Measurements from ENCODE around the gene NHERF1. TPM values are rescaled to one million over a fixed set of nuclear protein-coding genes. Genes with fewer than 3 reads are reported as not detected.
A peak's percentile ranks its signal among the peaks of the same experiment; 100 is the strongest.

Gene NHERF1
- total RNA-seq, 4 donors from 2014 or later: 21.1 to 53.8 (median 42.0) TPM

- Histone ChIP-seq H3K9me3 (no peaks in the 10 kb centered on the region), H3K27me3 (peaks cover 31% of the 10 kb centered on the region), H3K4me3 (no peak overlapping the region), H3K36me3 (no peaks in the 10 kb centered on the region), H3K27ac (no peak overlapping the region), H3K4me1 (peaks cover 11% of the 10 kb centered on the region)
- 80% methylated on average over 12 of the region's 12 CpGs for WGBS
- TF ChIP-seq CTCF (IDR thresholded peaks at IDR 0.05) (no peak), POLR2A (IDR thresholded peaks at IDR 0.05) (no peak), EP300 (IDR thresholded peaks at IDR 0.05) (no peak), POLR2AphosphoS5 (IDR thresholded peaks at IDR 0.05) (no peak)
- no peak for DNase-seq (ENCODE audit: low spot score in 2 of 2)
Observed at GRCh38 chr17:74732042-74732867, 16.2 kb upstream of the NHERF1 start.

- Histone ChIP-seq H3K4me3 (no peak overlapping the region), H3K27ac (no peak overlapping the region), H3K27me3 (peaks cover 44% of the 10 kb centered on the region), H3K9me3 (no peaks in the 10 kb centered on the region), H3K4me1 (peaks cover 24% of the 10 kb centered on the region), H3K36me3 (no peaks in the 10 kb centered on the region)
- no peak for DNase-seq (ENCODE audit: low spot score in 2 of 2)
- TF ChIP-seq CTCF (IDR thresholded peaks at IDR 0.05) (no peak), POLR2A (IDR thresholded peaks at IDR 0.05) (no peak), POLR2AphosphoS5 (IDR thresholded peaks at IDR 0.05) (no peak), EP300 (IDR thresholded peaks at IDR 0.05) (no peak)
- WGBS: 60% methylated on average over 9 of the region's 9 CpGs
Observed at GRCh38 chr17:74733365-74734122, 14.9 kb upstream of the NHERF1 start.

GRCh38 chr17:74734256-74734655 is 14.2 kb upstream of the NHERF1 start:
- H3K4me3 ChIP-seq: no peak overlapping the region
- H3K9me3 ChIP-seq: no peaks in the 10 kb centered on the region
- TF ChIP-seq POLR2AphosphoS5 (IDR thresholded peaks at IDR 0.05): no peak
- TF ChIP-seq EP300 (IDR thresholded peaks at IDR 0.05): no peak
- no peak for TF ChIP-seq POLR2A (IDR thresholded peaks at IDR 0.05)
- no peak for TF ChIP-seq CTCF (IDR thresholded peaks at IDR 0.05)
- peaks cover 24% of the 10 kb centered on the region for H3K4me1 ChIP-seq
- peaks cover 51% of the 10 kb centered on the region for H3K27me3 ChIP-seq
- DNase-seq (ENCODE audit: low spot score in 2 of 2): no peak
- H3K36me3 ChIP-seq: no peaks in the 10 kb centered on the region
- H3K27ac ChIP-seq: no peak overlapping the region
- 93% methylated on average over 3 of the region's 3 CpGs for WGBS

GRCh38 chr17:74736513-74737298 is 11.7 kb upstream of the NHERF1 start, which contains the start of gene RAB37:
RAB37 (plus strand) TSS chr17:74737256; CDS start chr17:74737273, 17 bp downstream.
- TF ChIP-seq EP300 (IDR thresholded peaks at IDR 0.05) (no peak), CTCF (IDR thresholded peaks at IDR 0.05) (peak in 1 of 2 donors; percentile 33)
- no peak for DNase-seq (ENCODE audit: low spot score in 2 of 2)

More at GRCh38 chr17:74736513-74737298, 11.7 kb upstream of the NHERF1 start, which contains the start of gene RAB37:
- WGBS: 13% methylated on average over 9 of the region's 67 CpGs
- H3K27me3 ChIP-seq: peaks cover 72% of the 10 kb centered on the region
- no peak within 1 kb of the TSS for H3K27ac ChIP-seq
- no peaks in the 10 kb centered on the region for H3K9me3 ChIP-seq
- H3K4me1 ChIP-seq: peaks cover 25% of the 10 kb centered on the region
- H3K4me3 ChIP-seq: peak within 1 kb of the TSS; percentile 43
- no peaks in the 10 kb centered on the region for H3K36me3 ChIP-seq

Measured in suprapubic skin (tissue), 4 donors.